PC-3 (cell line): ENCODE results near the gene C15orf40. TPM values are rescaled to one million over a fixed set of nuclear protein-coding genes. Genes with fewer than 3 reads are reported as not detected.

Experiments used
- ATAC-seq: fragments of 200-7000 bp; cut with Tn5 transposase; 2 replicates; pipeline ENCODE4 v1.9.1; 2020; ENCODE audit warnings: mild to moderate bottlenecking, moderate library complexity
- BruUV-seq: library from RNA; stranded (reverse); fragments of 400-500 nt; replicated peaks from 2 replicates; lab custom pipeline; 2021; lab: Mats Ljungman, UMichigan
- CTCF ChIA-PET: fragments of 300-600 bp; sonication (Branson Sonifier 250); formaldehyde crosslinking; loops from one replicate; lab custom pipeline; 2022; ENCODE audit warnings: antibody characterized with exemption; lab: Charles Lee
- POLR2A ChIA-PET: fragments of 300-600 bp; sonication (Branson Sonifier 250); formaldehyde crosslinking; loops from one replicate; lab custom pipeline; 2022; ENCODE audit warnings: antibody characterized with exemption; ENCODE audit not compliant: unreplicated experiment; lab: Charles Lee
- DNase-seq: peaks from one replicate; pipeline ENCODE4 v3.0.0-alpha.2; 2015
- H2AFZ ChIP-seq: fragments of 300-600 bp; sonication (generic); 2 replicates; pipeline ENCODE4 v1.6.0; 2016; ENCODE audit warnings: antibody characterized with exemption, low read length
- H3F3A ChIP-seq: fragments of 300-600 bp; sonication (generic); one replicate; pipeline ENCODE4 v1.6.0; 2017; ENCODE audit warnings: antibody characterized with exemption, low read length, control low read depth, mild to moderate bottlenecking; ENCODE audit not compliant: unreplicated experiment
- H3K27ac ChIP-seq: fragments of 300-600 bp; sonication (generic); 2 replicates; pipeline ENCODE4 v1.5.1; 2016; ENCODE audit warnings: mild to moderate bottlenecking, low read length
- H3K27me3 ChIP-seq: fragments of 300-600 bp; sonication (generic); 2 replicates; pipeline ENCODE4 v1.6.1; 2016; ENCODE audit warnings: low read length, mixed read lengths
- H3K36me3 ChIP-seq: fragments of 300-600 bp; sonication (generic); 2 replicates; pipeline ENCODE4 v1.6.1; 2016; ENCODE audit warnings: low read depth, mixed run types, low read length, mixed read lengths
- H3K4me1 ChIP-seq: fragments of 300-600 bp; sonication (generic); 2 replicates; pipeline ENCODE4 v1.5.1; 2016; ENCODE audit warnings: low read length; ENCODE audit not compliant: insufficient read depth
- H3K4me2 ChIP-seq: fragments of 300-600 bp; sonication (generic); 2 replicates; pipeline ENCODE4 v1.6.0; 2016; ENCODE audit warnings: low read length
- H3K4me3 ChIP-seq: fragments of 300-600 bp; sonication (generic); 2 replicates; pipeline ENCODE4 v1.5.1; 2016; ENCODE audit warnings: mild to moderate bottlenecking, low read length, mixed read lengths
- H3K79me2 ChIP-seq: fragments of 300-600 bp; sonication (generic); 2 replicates; pipeline ENCODE4 v1.6.1; 2017; ENCODE audit warnings: low read length, mixed read lengths
- H3K9ac ChIP-seq: fragments of 300-600 bp; sonication (generic); 2 replicates; pipeline ENCODE4 v1.6.0; 2016; ENCODE audit warnings: mild to moderate bottlenecking, low read length
- H3K9me2 ChIP-seq: fragments of 300-600 bp; sonication (generic); replicated peaks from 2 replicates; pipeline ENCODE4 v1.6.1; 2016; ENCODE audit warnings: mixed run types, low read length, mixed read lengths
- H3K9me3 ChIP-seq: fragments of 300-600 bp; sonication (generic); 2 replicates; pipeline ENCODE4 v1.6.1; 2016; ENCODE audit warnings: low read length, mixed read lengths
- H4K20me1 ChIP-seq: fragments of 300-600 bp; sonication (generic); 2 replicates; pipeline ENCODE4 v1.6.1; 2016; ENCODE audit warnings: low read length, mixed read lengths
- CTCF ChIP-seq: fragments of 300-600 bp; sonication (generic); conservative IDR thresholded peaks from 2 replicates; pipeline ENCODE4 v1.5.1; 2017; ENCODE audit warnings: antibody characterized with exemption, low read depth, mild to moderate bottlenecking, low read length
- EZH2 ChIP-seq: fragments of 300-600 bp; sonication (generic); IDR thresholded peaks from one replicate; pipeline ENCODE4 v1.6.1; 2017; ENCODE audit warnings: antibody characterized with exemption, mild to moderate bottlenecking, low read length; ENCODE audit not compliant: unreplicated experiment
- EZH2phosphoT487 ChIP-seq: fragments of 300-600 bp; sonication (generic); IDR thresholded peaks from 2 replicates; pipeline ENCODE4 v1.6.1; 2018; ENCODE audit warnings: mild to moderate bottlenecking, antibody characterized with exemption, low read length, borderline replicate concordance
- intact Hi-C: fragments of 100-400 bp; cut with micrococcal nuclease; formaldehyde crosslinking; loops from 2 replicates; pipeline ENCODE4 v1.9.0; 2023
- total RNA-seq: library from RNA; depleted of rRNA; stranded (reverse); fragments of >200 nt; gene quantifications from 2 replicates; pipeline ENCODE4 v1.2.3, GENCODE V29; 2014

C15orf40 gene
- total RNA-seq, 1 experiment from 2014 or later: 25.8 TPM

GRCh38 chr15:83057002-83057401 lies 45.6 kb upstream of the C15orf40 start:
- peaks cover 24% of the 10 kb centered on the region for H3K36me3 ChIP-seq
- H3K27ac ChIP-seq: no peak overlapping the region
- H3K27me3 ChIP-seq: no peaks in the 10 kb centered on the region
- peaks cover 59% of the 10 kb centered on the region for H3K79me2 ChIP-seq
- no peaks in the 10 kb centered on the region for H3F3A ChIP-seq
- no TSS peak for BruUV-seq
- peaks cover 17% of the 10 kb centered on the region; the same call in 1 of the 2 replicates for H4K20me1 ChIP-seq
- no peak for TF ChIP-seq EZH2
- no peak for TF ChIP-seq CTCF
- no peak for TF ChIP-seq EZH2phosphoT487
- no peak overlapping the region for H3K4me2 ChIP-seq
- no peak for DNase-seq
- ChIA-PET POLR2A (no interaction called here), CTCF (no interaction called here)
- no peak overlapping the region for H3K9ac ChIP-seq
- H2AFZ ChIP-seq: no peak overlapping the region
- intact Hi-C loops: loop anchor here (10.0 kb wide), 1 partner anchor 98 kb away; no protein-coding TSS in a partner anchor
- no peak overlapping the region for H3K4me3 ChIP-seq
- ATAC-seq: no peak
- H3K9me3 ChIP-seq: no peaks in the 10 kb centered on the region
- peaks cover 11% of the 10 kb centered on the region for H3K4me1 ChIP-seq
- no peaks in the 10 kb centered on the region for H3K9me2 ChIP-seq

- Histone ChIP-seq H3K9me2 (no peaks in the 10 kb centered on the region), H3K27me3 (no peaks in the 10 kb centered on the region), H3K4me1 (peaks cover 11% of the 10 kb centered on the region), H3K27ac (peak overlapping the region; percentile 34; the same call in 1 of the 2 replicates), H3K4me2 (no peak overlapping the region), H3K9ac (no peak overlapping the region), H4K20me1 (0 out of 2 replicates have a peak, but pooled peaks cover 4% of the 10 kb centered on the region), H2AFZ (no peak overlapping the region), H3K4me3 (no peak overlapping the region), H3F3A (no peaks in the 10 kb centered on the region), H3K79me2 (peaks cover 42% of the 10 kb centered on the region), H3K36me3 (peaks cover 31% of the 10 kb centered on the region), H3K9me3 (no peaks in the 10 kb centered on the region)
- ATAC-seq: peak; percentile 89
- no TSS peak for BruUV-seq
- POLR2A ChIA-PET: no interaction called here
- intact Hi-C loops: loop anchor here (10.0 kb wide), 1 partner anchor 102 kb away; no protein-coding TSS in a partner anchor
- DNase-seq: peak; percentile 60
- CTCF ChIA-PET: no interaction called here
- TF ChIP-seq EZH2phosphoT487 (no peak), CTCF (no peak), EZH2 (no peak)
Measured at GRCh38 chr15:83053151-83053550, 41.7 kb upstream of the C15orf40 start.

GRCh38 chr15:83046558-83047127 lies 35.2 kb upstream of the C15orf40 start:
- Histone ChIP-seq H2AFZ (no peak overlapping the region), H3K27me3 (no peaks in the 10 kb centered on the region), H3K4me3 (no peak overlapping the region), H3K4me1 (peaks cover 4% of the 10 kb centered on the region; the same call in 1 of the 2 replicates), H3K9me3 (no peaks in the 10 kb centered on the region), H3K4me2 (no peak overlapping the region), H4K20me1 (peaks cover 4% of the 10 kb centered on the region; the same call in 1 of the 2 replicates), H3F3A (no peaks in the 10 kb centered on the region), H3K79me2 (peaks cover 38% of the 10 kb centered on the region), H3K27ac (no peak overlapping the region), H3K36me3 (peaks cover 36% of the 10 kb centered on the region), H3K9ac (no peak overlapping the region), H3K9me2 (no peaks in the 10 kb centered on the region)
- TF ChIP-seq CTCF (no peak), EZH2 (no peak), EZH2phosphoT487 (no peak)
- peak; percentile 86 for ATAC-seq
- ChIA-PET POLR2A (no interaction called here), CTCF (no interaction called here)
- intact Hi-C loops: no loop called here
- BruUV-seq: no TSS peak
- peak; percentile 40 for DNase-seq
